Measurements from ENCODE around the gene ACAP1.
"Not testable (repeated sequence)": the region's sequence is repeated elsewhere in the genome, so short reads cannot be mapped to it uniquely, and the experiment has no call there.

The ACAP1 gene

DNA sequence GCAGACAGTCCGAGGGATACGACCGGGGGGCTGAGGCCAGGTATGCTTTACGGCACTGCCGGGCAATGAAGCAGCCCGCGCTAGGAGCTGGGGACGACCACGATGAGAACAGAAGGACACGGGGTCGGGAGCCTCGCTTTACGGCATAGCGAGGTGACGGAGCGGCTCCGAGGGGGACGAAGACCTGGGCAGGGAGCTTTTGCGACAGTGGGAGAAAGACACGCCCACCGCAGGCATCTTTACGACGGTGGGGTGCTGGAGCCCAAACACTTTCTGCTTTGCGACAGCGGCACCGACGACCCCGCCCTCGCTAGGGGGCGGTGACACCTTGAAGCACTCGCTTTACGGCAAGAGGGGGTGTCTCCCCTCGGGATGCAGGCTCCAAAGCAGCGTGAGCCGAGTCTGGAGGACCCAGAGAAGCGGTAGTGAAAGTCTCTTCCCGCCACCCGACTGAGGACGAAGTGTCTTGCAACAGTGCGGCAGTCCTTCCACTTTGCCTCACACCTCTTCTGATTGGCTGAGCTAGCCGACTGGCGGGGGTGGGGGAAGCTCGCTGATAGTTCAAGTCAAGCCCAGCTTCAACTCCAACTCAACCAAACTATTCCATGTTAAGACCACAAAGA is 6.8 kb upstream of the ACAP1 start:
- DNase-seq (ENCODE audit: low read depth): peak; percentile 95

- DNase-seq (ENCODE audit: low read depth): peak; percentile 72
Measured at GRCh38 chr17:7329997-7330637, 6.2 kb upstream of the ACAP1 start.

DNA sequence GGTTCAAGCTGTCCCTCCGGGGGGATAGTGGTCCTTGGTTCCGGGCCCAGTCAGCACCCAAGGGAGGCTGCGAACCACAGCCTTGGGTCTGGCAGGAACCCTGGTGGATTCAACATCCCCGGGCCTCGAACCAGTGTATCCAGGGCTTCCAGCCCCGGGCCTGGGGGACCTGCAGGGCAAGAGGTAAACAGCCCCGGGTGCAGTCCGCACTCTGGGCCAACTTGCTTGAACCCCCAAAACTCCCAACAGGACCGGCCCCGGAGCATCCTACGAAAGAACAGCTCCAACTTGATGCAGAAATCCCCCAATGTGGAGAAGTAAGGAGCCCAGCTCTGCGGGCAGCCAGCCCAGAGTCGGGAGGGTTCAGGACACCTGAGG is 5.7 kb upstream of the ACAP1 start:
- no peak for DNase-seq (ENCODE audit: low read depth)

GRCh38 chr17:7332111-7332510 is 4.2 kb upstream of the ACAP1 start:
- no peak for DNase-seq (ENCODE audit: low read depth)

GRCh38 chr17:7332600-7333069 is 3.7 kb upstream of the ACAP1 start:
- DNase-seq (ENCODE audit: low read depth): peak; percentile 53

DNA sequence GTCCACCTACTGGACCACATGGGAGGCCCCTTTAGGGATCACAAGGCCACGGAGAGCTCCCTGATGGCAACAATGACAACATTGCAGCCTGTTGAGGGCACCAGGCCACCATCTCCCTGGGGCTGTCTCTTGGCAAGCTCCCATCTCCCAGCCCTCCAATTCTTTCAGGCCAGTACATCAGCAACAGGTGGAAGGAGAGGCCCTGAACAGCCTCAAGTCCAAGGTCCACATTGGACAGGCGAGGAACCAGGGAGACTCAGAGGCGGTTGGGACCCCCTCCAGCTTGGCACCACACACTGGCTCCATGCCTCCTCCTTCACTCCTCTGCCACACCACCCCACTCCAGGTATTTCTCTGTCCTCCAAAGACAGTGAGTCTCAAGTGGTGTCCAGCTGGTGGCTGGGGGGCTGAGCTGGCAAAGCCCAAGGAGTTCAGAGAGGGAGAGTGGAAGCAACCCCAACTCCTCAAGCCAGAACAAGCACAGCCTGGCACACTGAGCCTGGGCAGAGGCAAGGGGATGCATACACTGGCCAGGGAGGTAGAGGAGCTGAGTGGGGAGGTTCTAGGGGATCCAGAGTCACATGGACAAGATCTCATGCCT is 1.3 kb upstream of the ACAP1 start:
- no peak for DNase-seq (ENCODE audit: low read depth)

DNA sequence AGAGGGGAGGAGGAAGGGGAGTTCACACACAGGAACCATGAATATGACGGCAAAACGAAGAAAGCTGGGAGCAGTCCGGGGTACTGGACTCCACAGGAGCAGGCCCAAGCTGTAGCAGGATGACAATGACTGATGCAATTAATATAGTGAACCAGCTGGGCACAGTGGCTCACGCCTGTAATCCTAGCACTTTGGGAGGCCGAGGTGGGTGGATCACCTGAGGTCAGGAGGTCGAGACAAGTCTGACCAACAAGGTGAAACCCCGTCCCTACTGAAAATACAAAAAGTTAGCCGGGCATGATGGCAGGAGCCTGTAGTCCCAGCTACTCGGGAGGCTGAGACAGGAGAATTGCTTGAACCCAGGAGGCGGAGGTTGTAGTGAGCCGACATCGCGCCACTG is 564 bp upstream of the ACAP1 start:
- DNase-seq (ENCODE audit: low read depth): not testable (repeated sequence)

DNA sequence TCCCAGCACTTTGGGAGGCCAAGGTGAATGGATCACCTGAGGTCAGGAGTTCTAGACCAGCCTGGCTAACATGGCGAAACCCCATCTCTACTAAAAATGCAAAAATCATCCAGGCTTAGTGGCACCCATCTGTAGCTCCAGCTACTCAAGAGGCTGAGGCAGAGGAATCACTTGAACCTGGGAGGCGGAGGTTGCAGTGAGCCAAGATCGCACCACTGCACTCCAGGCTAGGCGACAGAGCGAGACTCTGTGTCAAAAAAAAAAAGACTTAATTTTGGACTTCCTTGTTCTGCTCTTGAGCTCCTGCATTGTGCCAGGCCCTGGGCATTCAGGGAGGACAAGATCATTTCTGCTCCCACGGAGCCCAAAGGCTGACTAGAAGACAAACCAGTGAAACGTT is 1.3 kb downstream of the ACAP1 start:
- DNase-seq (ENCODE audit: low read depth): not testable (repeated sequence)

GRCh38 chr17:7340179-7340578 is 3.9 kb downstream of the ACAP1 start:
- DNase-seq (ENCODE audit: low read depth): no peak

GRCh38 chr17:7341842-7342241 is 5.5 kb downstream of the ACAP1 start:
- no peak for DNase-seq (ENCODE audit: low read depth)

DNA sequence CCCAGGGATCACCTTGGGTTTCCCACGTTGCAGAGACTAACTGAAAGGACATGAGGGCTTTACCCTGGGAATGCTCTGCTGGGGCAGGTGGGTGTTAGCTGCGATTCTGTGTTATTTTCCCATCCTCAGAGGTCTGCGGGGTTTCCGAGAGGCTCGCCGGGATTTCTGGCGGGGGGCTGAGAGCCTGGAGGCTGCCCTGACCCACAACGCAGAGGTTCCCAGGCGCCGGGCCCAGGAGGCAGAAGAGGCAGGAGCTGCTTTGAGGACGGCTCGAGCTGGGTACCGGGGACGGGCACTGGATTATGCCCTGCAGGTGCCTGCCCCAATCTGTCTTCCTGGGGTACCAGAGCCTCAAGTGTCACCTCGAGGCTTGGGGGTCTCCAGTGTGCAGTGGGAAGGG is 6.9 kb downstream of the ACAP1 start:
- no peak for DNase-seq (ENCODE audit: low read depth)

- DNase-seq (ENCODE audit: low read depth): no peak
Measured at GRCh38 chr17:7346761-7347614, 10.7 kb downstream of the ACAP1 start.

- no peak for DNase-seq (ENCODE audit: low read depth)
Measured at GRCh38 chr17:7347630-7348477, 11.5 kb downstream of the ACAP1 start.

DNA sequence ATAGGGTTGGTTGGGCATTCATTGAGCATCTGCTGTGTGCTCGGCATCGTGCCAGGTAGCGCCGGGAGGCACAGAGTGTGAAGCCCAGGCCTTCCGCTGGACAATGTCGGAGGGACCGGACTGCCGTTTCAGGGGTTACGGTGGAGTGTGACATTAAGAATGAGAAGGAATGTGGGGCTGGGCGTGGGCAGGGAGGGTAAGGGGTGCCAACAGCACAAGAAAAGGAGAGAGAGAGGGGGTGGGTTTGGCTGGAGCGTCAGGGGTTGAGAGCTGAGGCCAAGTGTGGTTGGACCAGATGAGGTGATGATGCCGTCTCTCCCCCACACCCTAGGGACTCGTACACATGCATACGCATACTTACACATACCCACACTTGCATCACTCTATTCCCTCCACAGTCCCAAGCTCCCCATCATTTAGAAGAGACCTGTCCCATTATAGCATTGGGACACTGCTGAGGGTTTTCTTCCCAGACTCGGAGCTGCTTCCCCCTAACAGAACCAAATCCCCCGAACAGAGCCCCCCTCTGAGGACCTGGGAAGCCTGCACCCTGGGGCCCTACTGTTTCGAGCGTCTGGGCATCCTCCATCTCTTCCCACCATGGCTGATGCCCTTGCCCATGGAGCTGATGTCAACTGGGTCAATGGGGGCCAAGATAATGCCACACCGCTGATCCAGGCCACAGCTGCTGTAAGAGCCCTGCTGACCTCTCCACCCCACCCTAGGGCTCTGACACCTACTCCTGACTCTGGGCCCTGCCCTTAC is 12.3 kb downstream of the ACAP1 start:
- no peak for DNase-seq (ENCODE audit: low read depth)

- peak; percentile 55 for DNase-seq (ENCODE audit: low read depth)
Measured at GRCh38 chr17:7351665-7352502, 15.6 kb downstream of the ACAP1 start, which contains the start of gene KCTD11. TSS of gene KCTD11 (plus strand) at chr17:7352162.

DNA sequence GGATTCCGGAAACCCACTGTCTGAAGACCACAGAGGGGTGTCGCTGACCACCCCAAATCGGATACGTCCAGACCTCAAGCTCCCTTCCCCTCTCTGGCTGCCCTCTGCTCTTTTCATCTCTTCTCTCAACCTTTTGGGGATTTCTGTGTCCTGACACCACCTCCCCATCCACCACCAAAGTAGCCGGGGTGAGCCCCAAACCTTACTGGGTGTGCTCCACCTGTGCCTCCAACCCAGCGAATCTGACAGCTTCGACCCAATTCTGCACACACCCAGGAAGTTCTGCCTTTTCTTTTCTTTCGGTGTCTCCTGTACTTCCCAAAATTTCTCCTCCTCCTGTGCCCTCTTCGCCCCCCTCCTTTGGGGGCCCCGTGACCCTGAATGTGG is 16.2 kb downstream of the ACAP1 start:
- no peak for DNase-seq (ENCODE audit: low read depth)

DNA sequence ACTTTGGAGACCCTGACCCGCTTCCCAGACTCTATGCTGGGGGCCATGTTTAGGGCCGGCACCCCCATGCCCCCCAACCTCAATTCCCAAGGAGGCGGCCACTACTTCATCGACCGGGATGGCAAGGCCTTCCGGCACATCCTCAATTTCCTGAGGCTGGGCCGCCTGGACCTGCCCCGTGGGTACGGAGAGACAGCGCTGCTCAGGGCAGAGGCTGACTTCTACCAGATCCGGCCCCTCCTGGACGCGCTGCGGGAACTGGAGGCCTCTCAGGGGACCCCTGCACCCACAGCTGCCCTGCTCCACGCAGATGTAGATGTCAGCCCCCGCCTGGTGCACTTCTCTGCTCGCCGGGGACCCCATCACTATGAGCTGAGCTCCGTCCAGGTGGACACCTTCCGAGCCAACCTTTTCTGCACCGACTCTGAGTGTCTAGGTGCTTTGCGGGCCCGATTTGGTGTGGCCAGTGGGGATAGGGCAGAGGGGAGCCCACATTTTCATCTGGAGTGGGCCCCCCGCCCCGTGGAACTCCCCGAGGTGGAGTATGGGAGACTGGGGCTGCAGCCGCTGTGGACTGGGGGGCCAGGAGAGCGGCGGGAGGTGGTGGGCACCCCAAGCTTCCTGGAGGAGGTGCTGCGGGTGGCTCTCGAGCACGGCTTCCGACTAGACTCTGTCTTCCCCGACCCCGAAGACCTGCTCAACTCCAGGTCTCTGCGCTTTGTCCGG is 16.7 kb downstream of the ACAP1 start:
- DNase-seq (ENCODE audit: low read depth): no peak

- DNase-seq (ENCODE audit: low read depth): no peak
Measured at GRCh38 chr17:7354262-7354843, 18.0 kb downstream of the ACAP1 start.

GRCh38 chr17:7355053-7355452 is 18.7 kb downstream of the ACAP1 start, which contains the start of gene TMEM95:
TSS of gene TMEM95 (plus strand) at chr17:7355156. CDS start at chr17:7355205, 49 bp downstream.
- DNase-seq (ENCODE audit: low read depth): no peak

Measured in T follicular helper cell (primary cell).